Prostate gland (tissue), 2 donors: ENCODE data around the gene JMJD4. TPM values are rescaled to one million over a fixed set of nuclear protein-coding genes. Genes with fewer than 3 reads are reported as not detected.

Source experiments
- DNase-seq: peaks from one replicate; pipeline ENCODE4 v3.0.0-alpha.2; 2019; ENCODE audit warnings: low spot score
- H3K27ac ChIP-seq, 2 donors: fragments of 200-600 bp; sonication (generic); 2 replicates each; pipeline ENCODE4 v1.5.1; 2017 to 2019
- H3K27me3 ChIP-seq: fragments of 200-600 bp; sonication (generic); replicated peaks from 2 replicates; pipeline ENCODE4 v1.5.1; 2019; ENCODE audit not compliant: insufficient read depth
- H3K36me3 ChIP-seq, 2 donors: fragments of 200-600 bp; sonication (generic); 1 replicate in 1 of 2; 2 replicates in 1 of 2; pipeline versions ENCODE4 v1.5.1 to v1.8.1; 2017 to 2019
- H3K4me1 ChIP-seq: fragments of 200-600 bp; sonication (generic); replicated peaks from 2 replicates; pipeline ENCODE4 v1.5.1; 2019
- H3K4me3 ChIP-seq, 2 donors: fragments of 200-600 bp; sonication (generic); 2 replicates each; pipeline ENCODE4 v1.5.1; 2017 to 2019
- H3K9me3 ChIP-seq: fragments of 200-600 bp; sonication (generic); 2 replicates; pipeline ENCODE4 v1.5.1; 2017
- CTCF ChIP-seq, 4 experiments: fragments of 200-600 bp in 2 of 4; fragments of 450-650 bp in 2 of 4; sonication (generic) in 2 of 4; IDR thresholded peaks; 1 replicate in 3 of 4; 2 replicates in 1 of 4; pipeline ENCODE4 v1.5.1; 2016 to 2019; ENCODE audit warnings: antibody characterized with exemption in 4 of 4, mild to moderate bottlenecking in 2 of 4, moderate library complexity in 2 of 4
- POLR2A ChIP-seq: fragments of 450-650 bp; IDR thresholded peaks from one replicate; pipeline ENCODE4 v1.6.1; 2016; ENCODE audit warnings: antibody characterized with exemption, mild to moderate bottlenecking
- POLR2AphosphoS5 ChIP-seq: sonication (generic); formaldehyde crosslinking; IDR thresholded peaks from one replicate; pipeline ENCODE4 v1.6.1; 2017; ENCODE audit warnings: antibody characterized with exemption
- WGBS: methylation state at CpG from one replicate; pipeline ENCODE4 v1.1.5; 2018; 5-methylcytosine and 5-hydroxymethylcytosine counted together
- intact Hi-C: fragments of 100-400 bp; cut with DNase I; formaldehyde crosslinking; loops from one replicate; pipeline ENCODE4 v1.14.2; 2022
- total RNA-seq, 2 donors: library from RNA; depleted of rRNA; stranded (reverse); fragments of >200 nt; gene quantifications; one replicate each; pipeline ENCODE4 v1.1.0, GENCODE V29; 2016

The JMJD4 gene
- total RNA-seq, 2 donors from 2014 or later: 29.8 to 38.3 TPM

- no peak overlapping the region for H3K27ac ChIP-seq
- H3K9me3 ChIP-seq: no peaks in the 10 kb centered on the region
- peaks cover 4% of the 10 kb centered on the region for H3K4me1 ChIP-seq
- intact Hi-C loops: no loop called here
- TF ChIP-seq POLR2A (no peak), POLR2AphosphoS5 (no peak), CTCF (IDR thresholded peaks at IDR 0.05) (no peak)
- no peak for DNase-seq
- H3K36me3 ChIP-seq: peaks cover 0 to 5% of the 10 kb centered on the region in 2 donors
- no peaks in the 10 kb centered on the region for H3K27me3 ChIP-seq
- H3K4me3 ChIP-seq: no peak overlapping the region
- WGBS: 91% methylated on average over 8 of the region's 8 CpGs
Observed at GRCh38 chr1:227747382-227747781, 12.3 kb upstream of the JMJD4 start.

- H3K36me3 ChIP-seq: peaks cover 0 to 5% of the 10 kb centered on the region in 2 donors
- intact Hi-C loops: no loop called here
- H3K27me3 ChIP-seq: no peaks in the 10 kb centered on the region
- WGBS: 74% methylated on average over 6 of the region's 6 CpGs
- DNase-seq: no peak
- peaks cover 4% of the 10 kb centered on the region for H3K4me1 ChIP-seq
- no peak for TF ChIP-seq POLR2AphosphoS5
- TF ChIP-seq POLR2A: no peak
- no peak for TF ChIP-seq CTCF (IDR thresholded peaks at IDR 0.05)
- H3K9me3 ChIP-seq: no peaks in the 10 kb centered on the region
- no peak overlapping the region for H3K27ac ChIP-seq
- H3K4me3 ChIP-seq: no peak overlapping the region
Observed at GRCh38 chr1:227746676-227747075, 11.6 kb upstream of the JMJD4 start.

- H3K4me3 ChIP-seq: no peak overlapping the region
- intact Hi-C loops: no loop called here
- no peaks in the 10 kb centered on the region for H3K9me3 ChIP-seq
- no peak overlapping the region for H3K27ac ChIP-seq
- no peak for DNase-seq
- TF ChIP-seq POLR2AphosphoS5 (no peak), POLR2A (no peak), CTCF (IDR thresholded peaks at IDR 0.05) (no peak)
- WGBS: 87% methylated on average over 12 of the region's 12 CpGs
- peaks cover 4% of the 10 kb centered on the region for H3K4me1 ChIP-seq
- H3K27me3 ChIP-seq: no peaks in the 10 kb centered on the region
- peaks cover 0 to 5% of the 10 kb centered on the region in 2 donors for H3K36me3 ChIP-seq
Observed at GRCh38 chr1:227745568-227746265, 10.6 kb upstream of the JMJD4 start.

GRCh38 chr1:227744668-227745067 lies 9.6 kb upstream of the JMJD4 start:
- H3K4me1 ChIP-seq: peaks cover 4% of the 10 kb centered on the region
- TF ChIP-seq POLR2A: no peak
- no peak for TF ChIP-seq CTCF (IDR thresholded peaks at IDR 0.05)
- no peak for TF ChIP-seq POLR2AphosphoS5
- DNase-seq: no peak
- intact Hi-C loops: no loop called here
- WGBS: 64% methylated on average over 8 of the region's 8 CpGs
- no peak overlapping the region for H3K4me3 ChIP-seq
- no peaks in the 10 kb centered on the region for H3K9me3 ChIP-seq
- peaks cover 0 to 5% of the 10 kb centered on the region in 2 donors for H3K36me3 ChIP-seq
- H3K27ac ChIP-seq: no peak overlapping the region
- H3K27me3 ChIP-seq: no peaks in the 10 kb centered on the region
